ENCODE data around the gene CFTR.

DNA sequence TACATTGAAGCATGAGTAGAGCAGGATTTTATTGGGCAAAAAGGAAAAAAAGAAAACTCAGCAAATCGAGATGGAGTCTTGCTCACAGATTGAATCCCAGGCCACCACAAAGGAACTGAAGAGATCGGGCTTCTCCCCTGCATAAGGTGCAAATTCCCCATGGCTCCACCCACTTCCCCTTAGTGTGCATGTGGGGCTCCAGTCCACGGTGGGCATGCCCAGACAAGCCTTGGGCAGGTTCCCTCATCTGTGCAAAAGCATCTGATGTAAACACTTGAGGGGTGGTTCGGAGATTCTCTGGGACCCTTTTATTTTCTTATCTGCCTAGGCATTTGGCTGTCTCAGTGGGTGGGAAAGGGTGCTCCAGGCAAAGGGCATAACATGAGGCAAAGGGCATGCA, 150.7 kb downstream of the CFTR start:
- TF ChIP-seq, protein P1, sequence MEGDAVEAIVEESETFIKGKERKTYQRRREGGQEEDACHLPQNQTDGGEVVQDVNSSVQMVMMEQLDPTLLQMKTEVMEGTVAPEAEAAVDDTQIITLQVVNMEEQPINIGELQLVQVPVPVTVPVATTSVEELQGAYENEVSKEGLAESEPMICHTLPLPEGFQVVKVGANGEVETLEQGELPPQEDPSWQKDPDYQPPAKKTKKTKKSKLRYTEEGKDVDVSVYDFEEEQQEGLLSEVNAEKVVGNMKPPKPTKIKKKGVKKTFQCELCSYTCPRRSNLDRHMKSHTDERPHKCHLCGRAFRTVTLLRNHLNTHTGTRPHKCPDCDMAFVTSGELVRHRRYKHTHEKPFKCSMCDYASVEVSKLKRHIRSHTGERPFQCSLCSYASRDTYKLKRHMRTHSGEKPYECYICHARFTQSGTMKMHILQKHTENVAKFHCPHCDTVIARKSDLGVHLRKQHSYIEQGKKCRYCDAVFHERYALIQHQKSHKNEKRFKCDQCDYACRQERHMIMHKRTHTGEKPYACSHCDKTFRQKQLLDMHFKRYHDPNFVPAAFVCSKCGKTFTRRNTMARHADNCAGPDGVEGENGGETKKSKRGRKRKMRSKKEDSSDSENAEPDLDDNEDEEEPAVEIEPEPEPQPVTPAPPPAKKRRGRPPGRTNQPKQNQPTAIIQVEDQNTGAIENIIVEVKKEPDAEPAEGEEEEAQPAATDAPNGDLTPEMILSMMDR (IDR thresholded peaks at IDR 0.05; ENCODE audit: insufficient read depth, low read length, poor library complexity, severe bottlenecking): no peak
- no peak for TF ChIP-seq EZH2phosphoT487 (conservative IDR thresholded peaks at IDR 0.05; ENCODE audit: low read length)
